SU-DHL-6 (cell line): ENCODE measurements around the gene CDK5RAP2.

Source experiments
- H2AFZ ChIP-seq: fragments of 200-600 bp; sonication (generic); 2 replicates; pipeline ENCODE4 v1.6.1; 2014; ENCODE audit warnings: low read depth, mild to moderate bottlenecking, moderate library complexity, mixed read lengths, antibody characterized with exemption, low read length; ENCODE audit not compliant: severe bottlenecking
- H3F3A ChIP-seq: fragments of 200-600 bp; shearing (Covaris generic); 2 replicates; pipeline ENCODE4 v1.6.0; 2016; ENCODE audit warnings: antibody characterized with exemption, mild to moderate bottlenecking; ENCODE audit not compliant: insufficient read depth
- H3K27ac ChIP-seq: fragments of 200-600 bp; sonication (generic); 2 replicates; pipeline ENCODE4 v1.5.1; 2016; ENCODE audit warnings: low read depth, mild to moderate bottlenecking, low read length, moderate library complexity, mixed read lengths
- H3K27me3 ChIP-seq: fragments of 200-600 bp; sonication (generic), shearing (Covaris generic); 2 replicates; pipeline ENCODE4 v1.6.0; 2014; ENCODE audit warnings: mild to moderate bottlenecking, low read length
- H3K36me3 ChIP-seq: fragments of 200-600 bp; sonication (generic); 2 replicates; pipeline ENCODE4 v1.6.1; 2014; ENCODE audit warnings: mild to moderate bottlenecking, low read length, mixed read lengths
- H3K4me2 ChIP-seq: fragments of 300-600, 200-600 bp; shearing (Covaris generic), sonication (generic); 2 replicates; pipeline ENCODE4 v1.6.0; 2014; ENCODE audit warnings: low read length, low read depth, mild to moderate bottlenecking; ENCODE audit not compliant: poor library complexity, severe bottlenecking
- H3K4me3 ChIP-seq: fragments of 200-600 bp; sonication (generic); 2 replicates; pipeline ENCODE4 v1.5.1; 2014; ENCODE audit warnings: antibody characterized with exemption, low read length, mild to moderate bottlenecking, mixed read lengths; ENCODE audit not compliant: insufficient read depth, poor library complexity, severe bottlenecking
- H3K79me2 ChIP-seq: fragments of 200-600 bp; sonication (generic); 2 replicates; pipeline ENCODE4 v1.6.1; 2014; ENCODE audit warnings: mild to moderate bottlenecking, low read length, moderate library complexity; ENCODE audit not compliant: insufficient read depth
- H3K9ac ChIP-seq: fragments of 200-600 bp; sonication (generic); 2 replicates; pipeline ENCODE4 v1.7.0; 2014; ENCODE audit warnings: mild to moderate bottlenecking, low read length
- H3K9me2 ChIP-seq: fragments of 200-600 bp; sonication (generic); replicated peaks from 2 replicates; pipeline ENCODE4 v1.6.1; 2014; ENCODE audit warnings: low read length; ENCODE audit not compliant: insufficient read depth
- H3K9me3 ChIP-seq: fragments of 200-600 bp; sonication (generic); 2 replicates; pipeline ENCODE4 v1.6.1; 2014; ENCODE audit warnings: low read length, mixed read lengths; ENCODE audit not compliant: insufficient read depth
- H4K20me1 ChIP-seq: fragments of 200-600 bp; sonication (generic); 2 replicates; pipeline ENCODE4 v1.6.1; 2014; ENCODE audit warnings: low read depth, mild to moderate bottlenecking, antibody characterized with exemption, low read length, moderate library complexity, mixed read lengths
- CTCF ChIP-seq: fragments of 200-600 bp; sonication (generic); IDR thresholded peaks from one replicate; pipeline ENCODE4 v1.5.1; 2017; ENCODE audit warnings: antibody characterized with exemption, mild to moderate bottlenecking, low read length, moderate library complexity; ENCODE audit not compliant: insufficient read depth, poor library complexity, severe bottlenecking
- EZH2phosphoT487 ChIP-seq: fragments of 200-600 bp; sonication (generic), shearing (Covaris generic); conservative IDR thresholded peaks from 2 replicates; pipeline ENCODE4 v1.6.1; 2018; ENCODE audit warnings: mild to moderate bottlenecking, antibody characterized with exemption, low read length, moderate library complexity, mixed read lengths

Gene CDK5RAP2

GRCh38 chr9:120490888-120491595, 88.9 kb downstream of the CDK5RAP2 start:
- TF ChIP-seq EZH2phosphoT487 (no peak), CTCF (no peak)
- no peaks in the 10 kb centered on the region for H3F3A ChIP-seq
- no peaks in the 10 kb centered on the region for H3K27me3 ChIP-seq
- no peak overlapping the region for H3K4me2 ChIP-seq
- no peak overlapping the region for H3K4me3 ChIP-seq
- no peak overlapping the region for H3K9ac ChIP-seq
- no peaks in the 10 kb centered on the region for H3K9me2 ChIP-seq
- H3K79me2 ChIP-seq, result no peaks in the 10 kb centered on the region
- no peak overlapping the region for H3K27ac ChIP-seq
- no peaks in the 10 kb centered on the region for H3K9me3 ChIP-seq
- H4K20me1 ChIP-seq, result no peaks in the 10 kb centered on the region
- no peak overlapping the region for H2AFZ ChIP-seq
- H3K36me3 ChIP-seq, result peaks cover 29% of the 10 kb centered on the region; the same call in 1 of the 2 replicates

GRCh38 chr9:120486835-120487234, 93.1 kb downstream of the CDK5RAP2 start:
- Histone ChIP-seq H3K9me2 (no peaks in the 10 kb centered on the region), H3F3A (no peaks in the 10 kb centered on the region), H3K27ac (no peak overlapping the region), H4K20me1 (no peaks in the 10 kb centered on the region), H3K4me3 (no peak overlapping the region), H3K9me3 (no peaks in the 10 kb centered on the region), H3K27me3 (no peaks in the 10 kb centered on the region), H2AFZ (no peak overlapping the region), H3K79me2 (no peaks in the 10 kb centered on the region), H3K36me3 (peaks cover 32% of the 10 kb centered on the region; the same call in 1 of the 2 replicates), H3K4me2 (no peak overlapping the region), H3K9ac (no peak overlapping the region)
- no peak for TF ChIP-seq CTCF
- no peak for TF ChIP-seq EZH2phosphoT487

- Histone ChIP-seq H3F3A (no peaks in the 10 kb centered on the region), H3K4me3 (no peak overlapping the region), H3K9ac (no peak overlapping the region), H3K9me3 (no peaks in the 10 kb centered on the region), H3K36me3 (peaks cover 27% of the 10 kb centered on the region; the same call in 1 of the 2 replicates), H3K4me2 (no peak overlapping the region), H3K27ac (no peak overlapping the region), H3K27me3 (no peaks in the 10 kb centered on the region), H3K9me2 (no peaks in the 10 kb centered on the region), H2AFZ (no peak overlapping the region), H3K79me2 (no peaks in the 10 kb centered on the region), H4K20me1 (no peaks in the 10 kb centered on the region)
- TF ChIP-seq EZH2phosphoT487 (no peak), CTCF (no peak)
These were observed 93.6 kb downstream of the CDK5RAP2 start for GRCh38 chr9:120486347-120486746.
